ENCODE measurements around the gene VTA1.
"Not testable (repeated sequence)": the region's sequence is repeated elsewhere in the genome, so short reads cannot be mapped to it uniquely, and the experiment has no call there.

Gene VTA1, protein sequence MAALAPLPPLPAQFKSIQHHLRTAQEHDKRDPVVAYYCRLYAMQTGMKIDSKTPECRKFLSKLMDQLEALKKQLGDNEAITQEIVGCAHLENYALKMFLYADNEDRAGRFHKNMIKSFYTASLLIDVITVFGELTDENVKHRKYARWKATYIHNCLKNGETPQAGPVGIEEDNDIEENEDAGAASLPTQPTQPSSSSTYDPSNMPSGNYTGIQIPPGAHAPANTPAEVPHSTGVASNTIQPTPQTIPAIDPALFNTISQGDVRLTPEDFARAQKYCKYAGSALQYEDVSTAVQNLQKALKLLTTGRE

DNA sequence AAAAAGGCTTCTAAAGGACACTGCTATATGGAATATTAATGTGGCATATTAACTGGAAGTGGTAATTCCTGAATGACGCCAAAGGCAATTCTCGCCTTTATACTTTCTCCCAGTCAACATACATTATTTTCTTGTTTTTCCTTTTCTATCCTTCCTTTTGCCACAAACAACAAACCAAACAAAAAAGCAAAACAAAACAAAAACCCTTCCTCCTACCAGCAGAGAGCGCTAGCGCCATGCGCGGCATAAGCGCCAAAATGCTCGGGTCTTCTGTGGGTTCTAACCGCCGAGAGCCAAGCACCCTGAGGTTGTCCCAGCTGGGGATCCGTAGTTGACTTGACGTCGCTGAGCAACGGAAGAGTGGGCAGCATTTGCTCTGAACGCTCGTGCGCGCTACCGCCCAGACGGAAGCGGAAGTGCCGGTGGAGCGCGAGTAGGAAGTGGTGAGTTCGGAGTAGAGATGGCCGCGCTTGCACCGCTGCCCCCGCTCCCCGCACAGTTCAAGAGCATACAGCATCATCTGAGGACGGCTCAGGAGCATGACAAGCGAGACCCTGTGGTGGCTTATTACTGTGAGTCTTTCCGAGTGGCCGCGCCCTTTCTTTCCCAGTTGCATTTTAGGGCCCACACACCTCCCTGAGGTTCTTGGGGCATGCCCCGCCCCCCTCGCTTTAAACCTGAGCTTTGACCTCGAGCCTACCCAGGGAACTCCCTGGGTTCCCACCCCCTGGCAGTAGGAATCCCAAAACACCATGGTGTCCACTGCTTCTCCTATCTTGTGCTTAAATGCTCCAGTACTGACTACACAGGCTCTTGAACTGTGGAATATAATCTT is at the start of gene VTA1, which contains the start of gene NMBR:
Gene VTA1 (plus strand): TSS at position 436 of the 835 bp plus-strand sequence. CDS start 25 bp downstream, at position 461.
Gene NMBR (minus strand): TSS at position 295 of the 835 bp plus-strand sequence. CDS start 58,464 bp downstream, outside the sequence.
- peak; percentile 88 for DNase-seq (ENCODE audit: low read depth in 2 of 2)

DNA sequence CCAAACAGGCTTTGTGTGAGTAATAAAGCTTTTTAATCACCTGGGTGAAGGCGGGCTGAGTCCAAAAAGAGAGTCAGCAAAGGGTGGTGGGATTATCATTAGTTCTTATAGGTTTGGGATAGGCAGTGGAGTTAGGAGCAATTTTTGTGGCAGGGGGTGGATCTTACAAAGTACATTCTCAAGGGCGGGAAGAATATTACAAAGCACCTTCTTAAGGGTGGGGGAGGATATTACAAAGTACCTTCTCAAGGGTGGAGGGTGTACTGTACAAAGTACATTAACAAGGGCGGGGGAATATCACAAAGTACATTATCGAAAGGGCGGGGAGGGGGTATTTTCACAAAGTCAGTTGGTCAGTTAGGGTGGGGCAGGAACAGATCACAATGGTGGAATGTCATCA is 42.2 kb upstream of the VTA1 start:
- DNase-seq (ENCODE audit: low read depth in 2 of 2): not testable (repeated sequence)

DNA sequence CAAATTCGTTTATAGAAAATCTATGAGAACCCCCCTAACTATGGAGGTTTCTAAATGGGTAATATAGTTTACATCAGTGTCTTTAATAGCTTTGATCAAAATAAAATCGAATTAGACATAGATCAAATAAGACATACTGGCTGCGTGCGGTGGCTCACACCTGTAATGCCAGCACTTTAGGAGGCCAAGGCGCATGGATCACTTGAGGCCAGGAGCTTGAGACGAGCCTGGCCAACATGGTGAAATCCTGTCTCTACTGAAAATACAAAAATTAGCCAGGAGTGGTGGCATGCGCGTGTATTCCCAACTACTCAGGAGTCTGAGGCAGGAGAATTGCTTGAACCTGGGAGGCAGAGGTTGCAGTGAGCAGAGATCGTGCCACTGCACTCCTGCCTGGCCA is 36.2 kb upstream of the VTA1 start:
- DNase-seq (ENCODE audit: low read depth in 2 of 2): not testable (repeated sequence)

- peak; percentile 57 to 70 for DNase-seq (ENCODE audit: low read depth in 2 of 2)
Measured at GRCh38 chr6:142112451-142113061, 34.5 kb upstream of the VTA1 start.

DNA sequence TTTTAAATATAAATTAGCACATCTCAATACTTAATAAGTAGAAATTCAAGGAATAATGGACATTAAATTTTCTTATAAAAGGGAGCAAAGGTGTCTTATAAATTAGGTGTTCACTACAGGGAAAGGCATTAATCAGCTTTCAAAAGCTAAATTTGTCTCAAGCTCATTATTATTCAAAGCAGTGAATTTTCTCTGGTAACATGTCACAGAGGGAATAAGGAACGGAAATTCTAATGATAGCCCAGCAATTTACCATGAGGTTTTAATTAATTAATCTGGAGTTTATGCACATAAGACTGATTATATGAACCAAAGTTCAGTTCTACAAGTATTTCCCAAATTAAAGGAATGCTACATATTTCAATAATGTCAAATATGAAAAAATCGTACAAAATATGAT is 29.7 kb upstream of the VTA1 start:
- DNase-seq (ENCODE audit: low read depth in 2 of 2): no peak

- no peak for DNase-seq (ENCODE audit: low read depth in 2 of 2)
Measured at GRCh38 chr6:142118328-142118727, 28.7 kb upstream of the VTA1 start.

DNA sequence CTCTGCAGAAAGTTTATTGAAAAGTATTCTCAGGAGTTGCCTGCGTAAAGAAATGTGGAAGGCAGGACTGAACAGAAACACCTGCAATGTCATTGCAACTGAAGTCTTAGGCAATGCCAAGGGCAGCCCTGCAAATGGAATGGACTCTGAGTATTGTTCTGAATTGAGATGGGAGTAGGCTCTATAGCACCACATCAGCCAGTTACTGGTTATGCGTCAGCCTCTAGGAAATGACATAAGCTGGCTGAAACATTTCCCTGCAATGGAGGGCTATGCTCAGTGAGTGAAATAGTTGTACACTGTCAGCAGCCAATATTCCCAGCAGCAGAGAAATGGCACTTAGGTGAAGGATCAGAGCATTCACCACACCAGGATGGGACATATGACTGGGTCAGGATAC is 28.1 kb upstream of the VTA1 start:
- DNase-seq (ENCODE audit: low read depth in 2 of 2): no peak

- DNase-seq (ENCODE audit: low read depth in 2 of 2): no peak
Measured at GRCh38 chr6:142121342-142121741, 25.7 kb upstream of the VTA1 start.

GRCh38 chr6:142130814-142131213 is 16.2 kb upstream of the VTA1 start:
- no peak for DNase-seq (ENCODE audit: low read depth in 2 of 2)

DNA sequence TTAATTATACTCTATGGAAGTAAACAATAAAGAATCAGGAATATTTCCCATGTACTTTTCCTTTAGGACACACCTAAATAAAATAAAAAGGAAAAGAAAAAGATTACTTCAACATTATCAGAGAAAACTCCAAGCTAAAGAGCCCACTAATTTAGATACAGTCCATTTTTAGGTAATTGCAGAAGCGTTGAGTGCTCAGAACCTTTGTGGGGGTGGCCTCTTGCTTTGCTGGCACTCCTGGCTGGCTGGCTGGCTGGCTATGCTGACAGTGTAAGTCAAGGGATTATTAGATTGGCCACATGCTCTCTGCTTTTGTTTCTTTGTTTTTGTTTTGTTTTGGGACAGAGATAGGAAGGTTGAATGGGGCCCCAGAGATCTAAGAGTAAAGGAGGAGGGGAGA is 14.4 kb upstream of the VTA1 start, which contains the start of gene GJE1:
Gene GJE1 (plus strand): TSS at position 301 of the 400 bp plus-strand sequence. CDS start 234 bp downstream, outside the sequence.
- no peak for DNase-seq (ENCODE audit: low read depth in 2 of 2)

DNA sequence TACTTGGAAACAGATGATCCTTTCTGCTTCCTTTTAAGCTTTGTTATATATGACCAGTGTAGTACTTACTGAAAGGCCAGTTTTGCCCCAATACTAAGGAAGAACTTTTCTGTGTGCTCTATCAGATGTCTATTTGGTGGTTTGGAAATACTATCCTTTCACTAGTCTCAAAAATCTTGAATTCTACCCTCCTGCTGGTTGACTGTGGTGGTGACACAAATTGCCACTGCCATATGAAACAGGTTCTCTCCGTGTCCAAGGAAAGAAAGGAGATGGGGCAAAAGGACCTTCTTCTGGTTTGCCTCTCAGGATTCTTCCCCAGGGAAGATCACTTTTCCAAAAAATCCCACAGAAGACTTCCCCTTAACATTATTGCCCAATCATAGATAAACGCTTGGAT is 8.2 kb upstream of the VTA1 start:
- no peak for DNase-seq (ENCODE audit: low read depth in 2 of 2)

GRCh38 chr6:142141531-142141930 is 5.5 kb upstream of the VTA1 start:
- DNase-seq (ENCODE audit: low read depth in 2 of 2): not testable (repeated sequence)

GRCh38 chr6:142152746-142153145 is 5.7 kb downstream of the VTA1 start:
- no peak for DNase-seq (ENCODE audit: low read depth in 2 of 2)

GRCh38 chr6:142153196-142153595 is 6.1 kb downstream of the VTA1 start:
- DNase-seq (ENCODE audit: low read depth in 2 of 2): no peak

DNA sequence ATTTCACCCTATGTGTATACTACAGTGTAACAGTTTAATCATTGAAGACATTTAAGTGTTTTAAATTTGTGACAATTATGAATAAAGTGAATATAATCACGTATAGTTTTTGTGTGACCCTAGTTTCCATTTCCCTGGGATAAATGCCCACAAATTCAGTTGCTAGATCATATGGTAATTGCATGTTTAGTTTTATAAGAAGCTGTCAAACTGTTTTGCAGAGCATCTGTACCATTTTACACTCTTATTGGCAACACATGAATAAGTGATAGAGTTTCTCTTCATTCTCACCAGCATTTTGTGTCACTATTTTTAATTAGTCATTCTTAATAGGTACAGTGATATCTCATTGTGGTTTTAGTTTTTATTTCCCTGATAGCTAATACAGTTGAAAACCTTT is 7.3 kb downstream of the VTA1 start:
- DNase-seq (ENCODE audit: low read depth in 2 of 2): no peak

- no peak for DNase-seq (ENCODE audit: low read depth in 2 of 2)
Measured at GRCh38 chr6:142155091-142155490, 8.0 kb downstream of the VTA1 start.

- DNase-seq (ENCODE audit: low read depth in 2 of 2): no peak
Measured at GRCh38 chr6:142155895-142156757, 9.1 kb downstream of the VTA1 start.

GRCh38 chr6:142156758-142157068 is 9.7 kb downstream of the VTA1 start:
- DNase-seq (ENCODE audit: low read depth in 2 of 2): not testable (repeated sequence)

GRCh38 chr6:142162780-142163179 is 15.7 kb downstream of the VTA1 start:
- DNase-seq (ENCODE audit: low read depth in 2 of 2): no peak

DNA sequence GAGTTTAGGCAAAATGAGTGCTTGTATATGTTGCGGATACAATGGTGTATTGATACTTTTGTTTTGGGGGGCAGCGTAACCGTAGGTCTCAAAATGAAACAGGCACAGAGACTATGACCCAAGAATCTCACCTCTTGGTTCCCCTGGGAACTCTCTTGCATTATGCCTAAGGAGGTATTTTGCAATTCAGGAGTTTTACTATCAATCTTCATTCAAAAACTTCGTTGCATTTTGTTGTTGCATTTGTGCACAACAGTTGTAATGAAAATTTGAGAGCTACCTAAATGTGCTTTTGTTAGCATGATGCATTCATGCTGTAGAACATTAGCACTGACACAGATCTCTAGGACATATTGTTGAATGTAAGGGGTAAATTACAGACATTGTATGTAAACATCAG is 18.2 kb downstream of the VTA1 start:
- no peak for DNase-seq (ENCODE audit: low read depth in 2 of 2)

DNA sequence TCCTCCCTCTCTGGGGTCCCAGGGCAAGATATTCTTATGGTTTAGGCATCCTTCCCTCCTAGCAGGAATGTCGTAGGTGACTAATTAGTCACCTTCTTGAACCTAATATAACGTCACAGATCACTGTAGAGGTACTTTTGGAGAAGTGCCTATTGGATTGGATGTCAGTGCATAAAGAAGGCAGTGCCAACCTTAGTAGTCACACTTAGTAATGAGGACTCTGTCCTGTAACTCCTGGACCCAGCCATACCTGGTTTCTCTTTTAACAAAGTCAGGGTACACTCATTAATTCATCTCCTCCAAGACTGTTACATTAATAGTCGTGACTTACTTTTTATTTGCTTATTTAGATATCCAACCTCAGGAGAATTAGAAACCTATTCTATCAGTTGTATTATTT is 20.0 kb downstream of the VTA1 start:
- no peak for DNase-seq (ENCODE audit: low read depth in 2 of 2)

DNA sequence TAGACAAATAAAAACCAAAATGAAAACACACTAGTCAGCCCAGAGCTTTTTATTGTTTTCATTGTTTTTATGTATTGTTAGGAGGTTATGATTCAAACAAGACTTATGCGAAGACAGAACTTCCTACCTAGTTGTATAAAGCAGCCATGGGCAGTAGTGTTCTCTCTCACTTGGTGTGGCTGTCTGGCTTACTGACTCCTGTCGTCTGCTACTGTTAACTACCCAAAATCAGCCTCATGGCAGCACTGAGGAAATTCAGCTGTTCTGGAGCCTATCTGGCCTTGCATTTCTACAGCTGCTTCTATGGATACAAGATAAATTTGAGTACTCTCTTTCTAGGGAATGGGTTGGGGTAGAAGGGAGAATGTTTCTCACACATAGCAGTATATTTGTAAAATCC is 20.4 kb downstream of the VTA1 start:
- DNase-seq (ENCODE audit: low read depth in 2 of 2): no peak
